Glutamatergic neuron (in vitro differentiated cells): ENCODE results near the gene TP53BP2. TPM values are rescaled to one million over a fixed set of nuclear protein-coding genes. Genes with fewer than 3 reads are reported as not detected.

ENCODE experiments used
- DNase-seq: peaks from one replicate; pipeline ENCODE4 v3.0.0; 2022
- H3K27ac Mint-ChIP-seq: one replicate; pipeline ENCODE4 v1.8.0; 2020; ENCODE audit warnings: mild to moderate bottlenecking, mixed read lengths, inconsistent platforms; ENCODE audit not compliant: unreplicated experiment
- H3K27me3 Mint-ChIP-seq: one replicate; pipeline ENCODE4 v1.8.0; 2020; ENCODE audit warnings: mild to moderate bottlenecking, moderate library complexity, mixed read lengths, inconsistent platforms; ENCODE audit not compliant: unreplicated experiment
- H3K36me3 Mint-ChIP-seq: one replicate; pipeline ENCODE4 v1.8.0; 2020; ENCODE audit warnings: mild to moderate bottlenecking, mixed read lengths, inconsistent platforms; ENCODE audit not compliant: unreplicated experiment
- H3K4me1 Mint-ChIP-seq: one replicate; pipeline ENCODE4 v1.8.0; 2020; ENCODE audit warnings: mild to moderate bottlenecking, low read depth, mixed read lengths, inconsistent platforms; ENCODE audit not compliant: unreplicated experiment
- H3K4me3 Mint-ChIP-seq: one replicate; pipeline ENCODE4 v1.8.0; 2020; ENCODE audit warnings: mild to moderate bottlenecking, mixed read lengths, inconsistent platforms; ENCODE audit not compliant: unreplicated experiment
- H3K9me3 Mint-ChIP-seq: one replicate; pipeline ENCODE4 v1.8.0; 2020; ENCODE audit warnings: mild to moderate bottlenecking, moderate library complexity, mixed read lengths, inconsistent platforms; ENCODE audit not compliant: unreplicated experiment
- CTCF ChIP-seq: fragments of 200-600 bp; sonication (generic); IDR thresholded peaks from one replicate; pipeline ENCODE4 v1.5.0; 2021; ENCODE audit not compliant: partially characterized antibody, unreplicated experiment
- total RNA-seq: library from RNA; stranded (reverse); fragmentation: NEBNext Ultra II Directional; extraction: Animal tissue kit (Norgen Biotek cat#: 25700); gene quantifications from one replicate; pipeline ENCODE4 v1.2.1, GENCODE V29; 2021; ENCODE audit not compliant: unreplicated experiment

TP53BP2 gene
- total RNA-seq, 1 donor from 2014 or later: 50.7 TPM

GRCh38 chr1:223752721-223753515 lies 92.8 kb downstream of the TP53BP2 start:
- DNase-seq: no peak
- Mint-ChIP-seq H3K27me3 (peaks cover 1% of the 10 kb centered on the region), H3K27ac (no peak overlapping the region), H3K9me3 (no peaks in the 10 kb centered on the region), H3K36me3 (peaks cover 3% of the 10 kb centered on the region), H3K4me3 (no peak overlapping the region), H3K4me1 (no peaks in the 10 kb centered on the region)
- TF ChIP-seq CTCF: no peak

GRCh38 chr1:223751696-223752095 lies 94.1 kb downstream of the TP53BP2 start:
- peaks cover 5% of the 10 kb centered on the region for H3K4me1 Mint-ChIP-seq
- DNase-seq: no peak
- H3K27ac Mint-ChIP-seq: no peak overlapping the region
- peaks cover 10% of the 10 kb centered on the region for H3K36me3 Mint-ChIP-seq
- H3K9me3 Mint-ChIP-seq: no peaks in the 10 kb centered on the region
- no peak for TF ChIP-seq CTCF
- no peak overlapping the region for H3K4me3 Mint-ChIP-seq
- H3K27me3 Mint-ChIP-seq: peaks cover 3% of the 10 kb centered on the region

GRCh38 chr1:223750730-223751570 lies 94.8 kb downstream of the TP53BP2 start:
- no peak for DNase-seq
- peaks cover 4% of the 10 kb centered on the region for H3K27me3 Mint-ChIP-seq
- H3K9me3 Mint-ChIP-seq: no peaks in the 10 kb centered on the region
- H3K36me3 Mint-ChIP-seq: peaks cover 10% of the 10 kb centered on the region
- no peak overlapping the region for H3K4me3 Mint-ChIP-seq
- peaks cover 5% of the 10 kb centered on the region for H3K4me1 Mint-ChIP-seq
- TF ChIP-seq CTCF: no peak
- no peak overlapping the region for H3K27ac Mint-ChIP-seq

GRCh38 chr1:223748773-223749733 lies 96.7 kb downstream of the TP53BP2 start:
- no peak overlapping the region for H3K27ac Mint-ChIP-seq
- TF ChIP-seq CTCF: peak; percentile 93
- no peaks in the 10 kb centered on the region for H3K9me3 Mint-ChIP-seq
- H3K4me3 Mint-ChIP-seq: peak overlapping the region; percentile 91
- H3K4me1 Mint-ChIP-seq: peaks cover 5% of the 10 kb centered on the region
- peaks cover 10% of the 10 kb centered on the region for H3K36me3 Mint-ChIP-seq
- H3K27me3 Mint-ChIP-seq: peaks cover 5% of the 10 kb centered on the region
- DNase-seq: peak; percentile 74
